Osteoblast (primary cell): ENCODE data around the gene IRF9. TPM values are rescaled to one million over a fixed set of nuclear protein-coding genes. Genes with fewer than 3 reads are reported as not detected.

ENCODE experiments used
- DNase-seq: peaks from one replicate; pipeline ENCODE4 v3.0.0; 2011; ENCODE audit warnings: low spot score, mixed read lengths; ENCODE audit not compliant: insufficient read length; ENCODE audit errors: missing footprints
- H2AFZ ChIP-seq: 2 replicates; pipeline ENCODE4 v1.6.0; 2011; ENCODE audit warnings: mild to moderate bottlenecking, low read length
- H3K27ac ChIP-seq: 2 replicates; pipeline ENCODE4 v1.5.1; 2011; ENCODE audit warnings: mild to moderate bottlenecking, low read depth, low read length, moderate library complexity
- H3K27me3 ChIP-seq: 2 replicates; pipeline ENCODE4 v1.6.0; 2012; ENCODE audit warnings: mild to moderate bottlenecking, control low read depth, inconsistent platforms, low read length, moderate library complexity; ENCODE audit not compliant: insufficient read depth
- H3K36me3 ChIP-seq: 2 replicates; pipeline ENCODE4 v1.5.1; 2011; ENCODE audit warnings: mild to moderate bottlenecking, low read length, control low read depth, moderate library complexity; ENCODE audit not compliant: insufficient read depth
- H3K4me1 ChIP-seq: 2 replicates; pipeline ENCODE4 v1.5.1; 2011; ENCODE audit warnings: mild to moderate bottlenecking, low read length, control low read depth, moderate library complexity; ENCODE audit not compliant: insufficient read depth
- H3K4me2 ChIP-seq: 2 replicates; pipeline ENCODE4 v1.6.0; 2011; ENCODE audit warnings: mild to moderate bottlenecking, low read length; ENCODE audit not compliant: insufficient read depth
- H3K4me3 ChIP-seq: fragments of 200-600 bp; sonication (generic); 3 replicates; pipeline ENCODE4 v1.5.1; 2012; ENCODE audit warnings: mild to moderate bottlenecking, low read length, inconsistent platforms; ENCODE audit not compliant: insufficient read depth
- H3K79me2 ChIP-seq: 2 replicates; pipeline ENCODE4 v1.6.0; 2012; ENCODE audit warnings: mild to moderate bottlenecking, low read length, control low read depth, inconsistent platforms; ENCODE audit not compliant: insufficient read depth
- H3K9me3 ChIP-seq: 2 replicates; pipeline ENCODE4 v1.5.1; 2011; ENCODE audit warnings: low read depth, low read length, control low read depth
- H4K20me1 ChIP-seq: 2 replicates; pipeline ENCODE4 v1.6.0; 2012; ENCODE audit warnings: mild to moderate bottlenecking, low read length, control low read depth; ENCODE audit not compliant: insufficient read depth
- total RNA-seq: library from RNA; depleted of rRNA; stranded (reverse); fragments of >200 nt; gene quantifications from 2 replicates; pipeline ENCODE4 v1.2.3, GENCODE V29; 2012
- TF ChIP-seq, protein P1 (sequence below): IDR thresholded peaks from 2 replicates; pipeline ENCODE4 v1.5.1; 2011; ENCODE audit warnings: mild to moderate bottlenecking, low read depth, low read length, moderate library complexity; ENCODE audit errors: extremely low read depth

Gene IRF9
- total RNA-seq, 1 donor = 117 TPM

DNA sequence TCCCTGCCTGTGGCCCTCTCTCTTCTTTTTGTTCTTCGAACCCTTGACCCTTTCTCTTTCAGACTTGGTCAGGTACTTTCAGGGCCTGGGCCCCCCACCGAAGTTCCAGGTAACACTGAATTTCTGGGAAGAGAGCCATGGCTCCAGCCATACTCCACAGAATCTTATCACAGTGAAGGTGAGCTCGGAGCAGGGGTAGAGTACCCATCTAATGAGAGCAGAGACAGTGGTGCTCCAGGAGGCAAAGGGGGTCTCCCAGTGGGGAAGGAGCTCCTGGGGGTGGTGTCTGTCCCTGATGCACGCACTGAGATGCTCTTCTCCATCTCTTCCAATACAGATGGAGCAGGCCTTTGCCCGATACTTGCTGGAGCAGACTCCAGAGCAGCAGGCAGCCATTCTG is 4.7 kb downstream of the IRF9 start:
- Histone ChIP-seq H3K4me1 (peaks cover 11% of the 10 kb centered on the region), H3K27ac (no peak overlapping the region), H3K27me3 (no peaks in the 10 kb centered on the region), H4K20me1 (peaks cover 6% of the 10 kb centered on the region), H3K36me3 (peaks cover 63% of the 10 kb centered on the region), H3K79me2 (peaks cover 23% of the 10 kb centered on the region), H2AFZ (no peak overlapping the region), H3K9me3 (no peaks in the 10 kb centered on the region), H3K4me2 (no peak overlapping the region), H3K4me3 (no peak overlapping the region)
- TF ChIP-seq, protein P1, sequence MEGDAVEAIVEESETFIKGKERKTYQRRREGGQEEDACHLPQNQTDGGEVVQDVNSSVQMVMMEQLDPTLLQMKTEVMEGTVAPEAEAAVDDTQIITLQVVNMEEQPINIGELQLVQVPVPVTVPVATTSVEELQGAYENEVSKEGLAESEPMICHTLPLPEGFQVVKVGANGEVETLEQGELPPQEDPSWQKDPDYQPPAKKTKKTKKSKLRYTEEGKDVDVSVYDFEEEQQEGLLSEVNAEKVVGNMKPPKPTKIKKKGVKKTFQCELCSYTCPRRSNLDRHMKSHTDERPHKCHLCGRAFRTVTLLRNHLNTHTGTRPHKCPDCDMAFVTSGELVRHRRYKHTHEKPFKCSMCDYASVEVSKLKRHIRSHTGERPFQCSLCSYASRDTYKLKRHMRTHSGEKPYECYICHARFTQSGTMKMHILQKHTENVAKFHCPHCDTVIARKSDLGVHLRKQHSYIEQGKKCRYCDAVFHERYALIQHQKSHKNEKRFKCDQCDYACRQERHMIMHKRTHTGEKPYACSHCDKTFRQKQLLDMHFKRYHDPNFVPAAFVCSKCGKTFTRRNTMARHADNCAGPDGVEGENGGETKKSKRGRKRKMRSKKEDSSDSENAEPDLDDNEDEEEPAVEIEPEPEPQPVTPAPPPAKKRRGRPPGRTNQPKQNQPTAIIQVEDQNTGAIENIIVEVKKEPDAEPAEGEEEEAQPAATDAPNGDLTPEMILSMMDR = no peak
- DNase-seq = no peak

DNA sequence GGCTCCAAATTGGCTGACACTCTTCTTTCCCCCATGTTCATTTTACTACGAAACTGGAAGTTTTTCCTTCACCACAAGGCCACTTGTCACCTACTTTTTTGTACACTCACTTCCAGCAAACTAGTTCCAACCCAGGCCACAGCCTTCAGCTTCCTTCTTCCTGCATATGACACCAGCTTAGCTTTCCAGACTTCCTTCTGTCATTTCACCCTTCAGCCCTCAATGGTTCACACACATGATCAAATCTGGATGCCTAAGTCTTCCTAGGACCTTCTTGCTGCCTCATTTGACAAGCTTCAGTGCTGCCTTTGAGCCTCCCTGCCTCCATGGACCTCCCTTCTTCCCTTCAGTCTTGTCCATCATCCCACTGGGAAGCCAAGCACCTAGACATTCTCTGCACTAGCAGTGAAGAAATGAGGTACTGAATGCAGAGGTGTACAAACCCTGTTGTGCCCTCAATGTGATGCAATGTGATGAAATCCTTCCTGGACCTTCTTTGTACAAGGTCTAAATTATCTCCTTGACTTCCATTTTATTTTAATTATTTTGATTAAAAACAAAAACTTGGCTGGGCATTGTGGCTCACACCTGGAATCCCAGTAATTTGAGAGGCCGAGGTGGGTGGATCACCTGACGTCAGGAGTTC is 6.5 kb downstream of the IRF9 start:
- TF ChIP-seq, protein P1 = no peak
- Histone ChIP-seq H3K4me2 (no peak overlapping the region), H3K27ac (no peak overlapping the region), H3K79me2 (peaks cover 9% of the 10 kb centered on the region), H3K9me3 (no peaks in the 10 kb centered on the region), H2AFZ (no peak overlapping the region), H3K27me3 (no peaks in the 10 kb centered on the region), H4K20me1 (peaks cover 3% of the 10 kb centered on the region), H3K36me3 (peaks cover 63% of the 10 kb centered on the region), H3K4me1 (no peaks in the 10 kb centered on the region), H3K4me3 (no peak overlapping the region)
- no peak for DNase-seq

DNA sequence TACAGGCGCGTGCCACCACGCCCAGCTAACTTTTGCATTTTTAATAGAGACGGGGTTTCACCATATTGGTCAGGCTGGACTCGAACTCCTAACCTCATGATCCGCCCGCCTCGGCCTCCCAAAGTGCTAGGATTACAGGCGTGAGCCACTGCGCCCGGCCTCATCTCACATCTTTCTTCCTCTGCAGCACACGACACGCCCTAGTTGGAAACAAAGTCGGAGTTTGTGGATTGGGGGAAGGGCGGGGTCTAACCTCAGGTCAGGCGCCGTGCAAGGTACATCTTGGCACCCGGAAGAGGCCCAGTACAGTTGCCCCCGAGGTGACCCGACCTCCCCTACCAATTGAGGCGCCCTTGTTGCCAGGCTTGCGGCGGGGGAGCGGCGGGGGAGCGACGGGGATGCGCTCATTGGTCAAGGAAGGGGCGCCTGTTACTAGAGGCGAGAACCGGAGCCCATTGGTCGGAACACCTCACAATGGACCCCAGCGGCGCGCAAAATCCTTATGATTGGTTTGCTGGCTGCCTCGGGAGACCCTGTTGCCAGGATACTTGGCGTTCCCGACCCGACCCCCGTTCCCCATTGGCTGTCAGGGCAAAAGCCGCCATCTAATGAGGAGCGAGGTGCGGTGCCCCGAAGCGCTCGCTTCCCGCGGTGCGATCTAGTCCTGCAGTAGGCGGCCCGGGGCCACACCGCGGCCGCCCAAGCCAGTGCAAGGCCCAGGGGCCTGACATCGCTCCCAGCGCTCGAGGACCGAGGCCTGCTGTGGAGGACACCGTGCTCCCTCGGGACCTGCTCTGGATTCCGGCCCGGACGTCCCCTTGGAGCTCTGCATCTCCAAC is 10.6 kb downstream of the IRF9 start, which contains the start of gene REC8:
REC8 (plus strand) TSS at position 659 of the 839 bp plus-strand sequence. CDS start 473 bp downstream, outside the sequence.
- no peak for DNase-seq
- Histone ChIP-seq H4K20me1 (no peaks in the 10 kb centered on the region), H3K27ac (no peak within 1 kb of the TSS), H3K4me1 (no peaks in the 10 kb centered on the region), H2AFZ (no peak within 1 kb of the TSS), H3K4me3 (no peak within 1 kb of the TSS), H3K9me3 (no peaks in the 10 kb centered on the region), H3K4me2 (no peak within 1 kb of the TSS), H3K36me3 (peaks cover 25% of the 10 kb centered on the region), H3K27me3 (no peaks in the 10 kb centered on the region), H3K79me2 (no peaks in the 10 kb centered on the region)
- TF ChIP-seq, protein P1 = no peak

DNA sequence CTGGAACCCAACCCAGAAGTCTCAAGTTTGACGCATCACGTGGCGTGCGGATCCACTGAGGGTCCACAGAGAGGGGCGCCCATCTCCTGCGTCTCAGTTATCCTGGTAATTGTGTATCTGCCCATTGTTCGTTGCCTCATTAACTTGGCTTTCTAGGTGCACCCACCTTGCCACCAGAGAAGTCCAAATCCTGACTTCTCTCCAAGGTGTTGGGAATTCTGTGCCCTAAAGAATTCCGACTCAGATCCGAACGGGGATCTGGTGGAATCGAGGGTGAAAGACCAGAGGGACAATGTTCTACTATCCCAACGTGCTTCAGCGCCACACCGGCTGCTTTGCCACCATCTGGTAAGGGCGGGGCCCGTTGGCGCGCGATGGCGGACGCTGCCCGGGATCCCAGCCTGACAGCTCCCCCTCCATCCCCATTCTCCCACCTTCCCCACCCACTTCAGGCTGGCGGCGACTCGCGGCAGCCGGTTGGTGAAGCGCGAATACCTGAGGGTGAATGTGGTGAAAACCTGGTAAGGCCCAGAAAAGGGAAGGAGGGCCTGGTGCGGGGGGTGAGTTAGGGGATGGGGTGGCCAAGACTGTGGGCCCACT is 11.3 kb downstream of the IRF9 start:
- TF ChIP-seq, protein P1 = no peak

More for the DNA sequence above, 11.3 kb downstream of the IRF9 start:
- no peaks in the 10 kb centered on the region for H4K20me1 ChIP-seq
- H3K4me3 ChIP-seq = no peak overlapping the region
- no peak overlapping the region for H2AFZ ChIP-seq
- no peaks in the 10 kb centered on the region for H3K79me2 ChIP-seq
- H3K27me3 ChIP-seq = no peaks in the 10 kb centered on the region
- no peaks in the 10 kb centered on the region for H3K9me3 ChIP-seq
- H3K4me1 ChIP-seq = no peaks in the 10 kb centered on the region
- H3K27ac ChIP-seq = no peak overlapping the region
- DNase-seq = no peak
- no peak overlapping the region for H3K4me2 ChIP-seq
- H3K36me3 ChIP-seq = peaks cover 27% of the 10 kb centered on the region
